Measurements from ENCODE around the gene L3MBTL2.

DNA sequence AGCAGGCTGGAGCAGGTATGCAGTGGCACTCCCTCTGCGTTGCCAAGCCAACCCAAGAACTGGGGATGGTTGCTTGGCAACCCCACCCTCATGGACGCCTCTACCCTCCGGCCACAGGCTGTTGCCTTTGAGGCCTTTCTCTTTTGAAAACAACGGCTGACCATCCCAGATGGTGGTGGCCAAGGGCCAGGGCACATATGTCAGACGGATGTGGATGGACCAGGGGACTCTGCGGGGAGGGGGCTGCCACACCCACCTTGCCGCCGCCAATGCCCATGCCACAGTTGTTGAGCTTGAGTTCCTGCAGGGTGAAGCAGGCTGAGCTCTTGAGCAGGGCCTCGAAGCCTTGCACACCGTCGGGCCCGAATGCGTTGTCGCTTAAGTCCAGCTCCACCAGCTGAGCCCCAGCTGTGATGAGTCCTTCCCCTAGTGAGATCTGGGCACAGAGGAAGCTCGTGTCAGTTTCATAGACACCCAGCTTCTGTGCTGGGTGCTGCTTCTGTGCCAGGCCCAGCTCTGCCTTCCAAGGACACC is 59.4 kb downstream of the L3MBTL2 start:
- no peak for TF ChIP-seq CTCF (IDR thresholded peaks at IDR 0.05)
- TF ChIP-seq POLR2A (IDR thresholded peaks at IDR 0.05): no peak
